Endometrial microvascular endothelial cells (primary cell): ENCODE measurements around the gene USP49. TPM values are rescaled to one million over a fixed set of nuclear protein-coding genes. Genes with fewer than 3 reads are reported as not detected.

Experiments
- in situ Hi-C: cut with HindIII; loops from 2 replicates; pipeline ENCODE4 v1.10.0; 2017; ENCODE audit warnings: low sequenced_read_pairs, low pct_unique_long_range_greater_than_20kb; ENCODE audit errors: inconsistent ontology term
- total RNA-seq: library from RNA; depleted of rRNA; stranded (reverse); fragments of >200 nt; gene quantifications from one replicate; pipeline ENCODE4 v1.2.3, GENCODE V29; 2015; ENCODE audit errors: inconsistent ontology term

The USP49 gene
- total RNA-seq, 1 donor from 2014 or later, result 2.8 TPM

GRCh38 chr6:41934278-41935192, 39.4 kb upstream of the USP49 start:
- in situ Hi-C loops, result loop anchor here (25.0 kb wide), 1 partner anchor 103 kb away; no protein-coding TSS in a partner anchor

GRCh38 chr6:41932378-41932777, 37.2 kb upstream of the USP49 start:
- in situ Hi-C loops, result loop anchor here (25.0 kb wide), 1 partner anchor 105 kb away; no protein-coding TSS in a partner anchor

- in situ Hi-C loops, result loop anchor here (25.0 kb wide), 1 partner anchor 106 kb away; no protein-coding TSS in a partner anchor
Measured at GRCh38 chr6:41931792-41932191, 36.6 kb upstream of the USP49 start.

- in situ Hi-C loops, result loop anchor here (10.0 to 25.0 kb wide), 2 partner anchors 107 to 145 kb away; partner anchors contain the start of genes PRICKLE4 and TOMM6
Measured at GRCh38 chr6:41929924-41930323, 34.7 kb upstream of the USP49 start.

GRCh38 chr6:41927253-41927652, 32.1 kb upstream of the USP49 start:
- in situ Hi-C loops, result loop anchor here (10.0 to 25.0 kb wide), 2 partner anchors 110 to 142 kb away; partner anchors contain the start of genes PRICKLE4 and TOMM6

- in situ Hi-C loops, result loop anchor here (10.0 kb wide), 1 partner anchor 137 kb away; the partner anchor contains the start of genes PRICKLE4 and TOMM6
Measured at GRCh38 chr6:41922154-41922553, 27.0 kb upstream of the USP49 start.

- in situ Hi-C loops, result loop anchor here (10.0 kb wide), 1 partner anchor 137 kb away; the partner anchor contains the start of genes PRICKLE4 and TOMM6
Measured at GRCh38 chr6:41921712-41921998, 26.5 kb upstream of the USP49 start.

GRCh38 chr6:41920921-41921711, 25.9 kb upstream of the USP49 start, which contains the start of the genes BYSL and MED20:
BYSL (plus strand) TSS chr6:41921499; CDS start chr6:41921563, 64 bp downstream.
MED20 (minus strand) TSS chr6:41921139; CDS start chr6:41921018, 121 bp downstream.
- in situ Hi-C loops, result loop anchor here (10.0 kb wide), 1 partner anchor 136 kb away; the partner anchor contains the start of genes PRICKLE4 and TOMM6

- in situ Hi-C loops, result no loop called here
Measured at GRCh38 chr6:41917528-41917927, 22.4 kb upstream of the USP49 start.

GRCh38 chr6:41914869-41915530, 19.8 kb upstream of the USP49 start:
- in situ Hi-C loops, result no loop called here

- in situ Hi-C loops, result no loop called here
Measured at GRCh38 chr6:41914343-41914742, 19.2 kb upstream of the USP49 start.

GRCh38 chr6:41909727-41910126, 14.6 kb upstream of the USP49 start:
- in situ Hi-C loops, result no loop called here

- in situ Hi-C loops, result no loop called here
Measured at GRCh38 chr6:41901882-41902519, 6.8 kb upstream of the USP49 start.

- in situ Hi-C loops, result no loop called here
Measured at GRCh38 chr6:41900861-41901260, 5.7 kb upstream of the USP49 start.

GRCh38 chr6:41896281-41896680, 1.1 kb upstream of the USP49 start:
- in situ Hi-C loops, result no loop called here

- in situ Hi-C loops, result no loop called here
Measured at GRCh38 chr6:41894366-41895299, 542 bp downstream of the USP49 start.

- in situ Hi-C loops, result no loop called here
Measured at GRCh38 chr6:41892921-41893564, 2.1 kb downstream of the USP49 start.
